Breast epithelium (tissue), 3 donors: Measurements from ENCODE around the gene ARHGAP21.

Experiments
- CTCF ChIP-seq, 3 donors: fragments of 450-650 bp; IDR thresholded peaks; one replicate each; pipeline ENCODE4 v1.5.1; 2016 to 2017; ENCODE audit warnings: antibody characterized with exemption in 3 of 3, mild to moderate bottlenecking in 3 of 3, moderate library complexity in 3 of 3
- POLR2AphosphoS5 ChIP-seq, 3 donors: sonication (generic); formaldehyde crosslinking; IDR thresholded peaks; one replicate each; pipeline ENCODE4 v1.6.1; 2017; ENCODE audit warnings: antibody characterized with exemption in 3 of 3

GRCh38 chr10:24771943-24772694, 48.4 kb upstream of the ARHGAP21 start:
- TF ChIP-seq POLR2AphosphoS5 (IDR thresholded peaks at IDR 0.05) (peak in 1 of 3 donors; percentile 42), CTCF (IDR thresholded peaks at IDR 0.05) (no peak)
